ENCODE measurements around the gene ORC4.
A peak's percentile ranks its signal among the peaks of the same experiment; 100 is the strongest.

ORC4 gene

DNA sequence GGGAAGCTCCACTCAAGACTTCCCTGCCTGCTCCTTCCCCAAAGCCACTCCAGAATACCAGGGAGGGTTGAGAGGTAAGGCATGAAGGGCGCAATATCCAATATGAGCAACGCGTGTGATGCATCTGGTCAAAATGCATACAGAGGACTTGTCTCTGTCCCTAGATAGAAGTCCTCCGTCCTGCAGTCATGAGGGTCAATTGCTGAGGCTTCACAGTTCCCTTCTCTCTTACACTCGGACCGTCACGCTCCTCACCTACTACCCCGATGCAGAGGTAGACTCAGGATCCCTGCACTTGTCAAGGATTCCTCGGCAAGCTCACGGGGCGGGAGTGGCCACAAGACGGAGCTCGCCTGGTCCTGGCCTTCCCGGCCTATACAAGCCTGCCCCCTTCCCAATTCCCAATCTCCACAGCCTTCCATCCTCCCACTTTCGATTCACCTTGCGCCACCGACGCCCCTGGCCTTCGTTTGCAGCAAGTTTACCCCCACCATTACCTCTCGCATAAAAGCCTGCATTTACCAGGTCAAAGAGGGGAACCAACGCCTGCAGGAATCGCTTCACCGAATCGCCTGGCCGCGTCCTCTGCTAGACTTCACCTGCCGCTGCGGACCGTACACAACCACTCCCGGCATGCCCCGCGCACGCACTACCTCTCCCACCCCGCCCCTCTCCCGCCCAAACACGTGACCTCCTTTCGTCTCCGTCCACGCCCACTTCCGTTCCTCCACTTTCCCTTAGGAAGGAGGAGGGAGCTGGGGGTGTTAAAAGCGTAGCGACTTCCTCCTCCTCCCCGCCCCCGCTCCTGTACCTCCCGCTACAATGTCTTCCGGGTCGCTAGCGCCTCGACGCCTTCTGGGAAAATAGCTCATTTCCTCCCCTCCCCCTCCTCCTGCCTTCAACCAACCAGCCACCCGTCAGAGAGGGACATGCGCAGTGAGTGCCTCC lies at the start of gene ORC4:
Gene ORC4, minus strand, starts transcription at position 627 of the 948 bp plus-strand sequence. CDS start 44,779 bp downstream, outside the sequence.
- peak; percentile 99 for DNase-seq (ENCODE audit: low read depth)
- H3K4me3 ChIP-seq (ENCODE audit: low read depth, low read length) = peak within 1 kb of the TSS; percentile 70

GRCh38 chr2:148067801-148068200 lies 47.3 kb upstream of the ORC4 start:
- DNase-seq (ENCODE audit: low read depth) = no peak
- no peak overlapping the region for H3K4me3 ChIP-seq (ENCODE audit: low read depth, low read length)

DNA sequence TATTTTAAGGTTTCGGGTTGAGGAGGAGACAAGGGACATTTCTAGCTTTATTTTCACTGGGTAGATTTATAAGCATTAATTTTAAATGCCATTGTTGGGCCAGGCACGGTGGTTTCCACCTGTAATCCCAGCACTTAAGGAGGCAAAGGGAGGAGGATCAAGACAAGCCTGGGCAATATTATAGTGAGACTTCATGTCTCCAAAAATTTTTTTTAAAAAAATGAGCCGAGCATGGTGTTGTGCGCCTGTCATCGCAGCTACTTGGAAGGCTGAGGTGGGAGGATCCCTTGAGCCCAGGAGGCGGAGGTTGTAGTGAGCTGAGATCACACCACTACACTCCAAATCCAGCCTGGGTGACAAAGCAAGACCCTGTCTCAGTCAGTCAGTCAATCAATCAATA lies 45.4 kb upstream of the ORC4 start:
- no peak for DNase-seq (ENCODE audit: low read depth)
- H3K4me3 ChIP-seq (ENCODE audit: low read depth, low read length) = no peak overlapping the region

DNA sequence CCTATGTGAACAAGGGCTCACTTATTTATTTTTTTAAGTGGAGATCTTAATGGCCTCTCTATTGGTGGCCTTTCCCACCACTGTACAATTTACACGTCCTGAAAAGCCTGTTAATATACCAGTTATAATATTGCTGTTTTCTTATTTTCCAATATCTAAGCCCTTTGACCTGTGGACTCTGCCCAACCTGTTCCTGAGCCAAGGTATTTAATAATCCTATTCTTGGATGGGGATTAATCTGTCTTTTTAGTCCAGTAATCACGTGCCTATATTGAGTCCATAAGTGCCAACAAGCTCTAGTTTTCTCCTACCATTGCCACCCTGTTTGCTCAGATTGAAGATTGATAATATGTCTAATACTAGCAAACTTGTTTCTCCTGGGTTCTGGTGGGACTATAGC lies 43.1 kb upstream of the ORC4 start:
- no peak for DNase-seq (ENCODE audit: low read depth)
- H3K4me3 ChIP-seq (ENCODE audit: low read depth, low read length) = no peak overlapping the region

DNA sequence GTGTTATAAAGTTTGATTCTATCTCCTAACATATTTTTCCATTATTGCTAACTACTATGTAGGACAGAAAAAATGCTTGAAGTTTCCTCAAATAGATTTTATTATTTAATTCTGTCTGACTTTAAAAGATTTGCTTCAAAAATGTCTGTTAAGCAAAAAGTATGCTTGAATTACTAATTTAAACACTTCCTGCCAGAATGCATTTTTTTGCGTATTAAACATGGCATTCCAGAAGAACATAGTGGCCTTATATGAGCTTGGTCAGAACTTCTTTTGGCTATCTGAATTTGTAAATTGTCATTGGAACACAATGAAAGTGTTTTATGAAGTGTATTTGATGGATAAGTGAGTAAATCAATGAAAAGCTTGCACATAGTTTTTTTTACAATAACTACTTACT lies 38.1 kb upstream of the ORC4 start:
- H3K4me3 ChIP-seq (ENCODE audit: low read depth, low read length) = no peak overlapping the region
- no peak for DNase-seq (ENCODE audit: low read depth)

DNA sequence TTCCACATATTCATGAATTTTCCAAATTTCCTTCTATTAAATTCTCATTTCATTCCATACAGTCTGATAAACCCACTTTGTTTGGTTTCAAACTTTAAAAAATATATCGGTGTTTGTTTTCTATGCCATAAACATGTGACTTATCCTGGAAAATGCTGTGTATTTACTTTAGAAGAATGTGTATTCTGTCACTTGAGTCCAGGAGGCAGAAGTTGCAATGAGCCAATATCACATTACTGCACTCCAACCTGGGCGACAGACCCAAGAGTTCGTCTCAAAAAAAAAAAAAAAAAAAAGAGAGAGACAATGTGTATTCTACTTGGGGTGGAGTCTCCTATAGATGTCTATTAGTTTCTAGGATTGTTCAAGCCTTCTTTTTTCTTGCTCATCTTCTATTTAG lies 32.1 kb upstream of the ORC4 start:
- no peak overlapping the region for H3K4me3 ChIP-seq (ENCODE audit: low read depth, low read length)
- DNase-seq (ENCODE audit: low read depth) = no peak

DNA sequence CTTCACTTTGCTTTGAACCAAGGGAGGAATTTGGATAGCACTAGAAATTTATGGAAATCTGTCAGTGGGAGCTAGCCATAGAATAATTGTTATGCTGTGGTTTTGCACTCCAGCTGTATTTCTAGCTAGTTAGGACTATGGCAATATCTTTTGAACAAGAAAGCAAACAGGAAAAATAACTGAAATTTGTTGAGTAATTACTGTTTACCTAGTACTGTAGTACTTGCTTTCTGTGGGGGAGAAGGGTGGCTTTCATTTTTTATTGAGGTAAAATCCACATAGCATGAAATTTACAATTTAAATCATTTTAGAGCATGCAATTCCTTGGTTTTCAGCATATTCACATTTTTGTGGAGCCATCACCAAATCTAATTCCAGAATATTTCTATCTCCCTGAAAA lies 28.7 kb upstream of the ORC4 start:
- no peak for DNase-seq (ENCODE audit: low read depth)
- H3K4me3 ChIP-seq (ENCODE audit: low read depth, low read length) = no peak overlapping the region

GRCh38 chr2:148048475-148049221 lies 28.1 kb upstream of the ORC4 start:
- DNase-seq (ENCODE audit: low read depth) = no peak
- H3K4me3 ChIP-seq (ENCODE audit: low read depth, low read length) = no peak overlapping the region

DNA sequence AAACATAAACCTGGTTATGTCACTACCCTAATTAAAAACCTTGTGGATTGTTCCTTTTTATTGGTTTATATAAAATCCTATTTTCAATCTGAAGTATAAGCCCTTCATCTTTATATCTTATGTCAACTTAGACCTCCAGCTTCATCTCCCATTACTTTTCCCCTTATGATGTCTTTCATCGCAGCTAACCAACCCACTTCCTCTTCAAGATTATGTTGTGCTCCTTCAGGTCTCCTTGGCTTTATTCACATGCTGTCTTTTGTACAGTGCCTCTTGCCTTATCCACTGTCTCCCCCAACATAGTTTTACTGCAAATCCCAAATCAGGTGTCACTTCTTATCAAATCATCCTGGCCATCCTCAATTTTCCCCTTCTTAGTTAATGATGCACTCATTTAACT lies 26.3 kb upstream of the ORC4 start:
- no peak for DNase-seq (ENCODE audit: low read depth)
- no peak overlapping the region for H3K4me3 ChIP-seq (ENCODE audit: low read depth, low read length)

GRCh38 chr2:148044322-148044721 lies 23.8 kb upstream of the ORC4 start:
- H3K4me3 ChIP-seq (ENCODE audit: low read depth, low read length) = no peak overlapping the region
- no peak for DNase-seq (ENCODE audit: low read depth)

- DNase-seq (ENCODE audit: low read depth) = no peak
- no peak overlapping the region for H3K4me3 ChIP-seq (ENCODE audit: low read depth, low read length)
Observed at GRCh38 chr2:148042219-148042618, 21.7 kb upstream of the ORC4 start.

DNA sequence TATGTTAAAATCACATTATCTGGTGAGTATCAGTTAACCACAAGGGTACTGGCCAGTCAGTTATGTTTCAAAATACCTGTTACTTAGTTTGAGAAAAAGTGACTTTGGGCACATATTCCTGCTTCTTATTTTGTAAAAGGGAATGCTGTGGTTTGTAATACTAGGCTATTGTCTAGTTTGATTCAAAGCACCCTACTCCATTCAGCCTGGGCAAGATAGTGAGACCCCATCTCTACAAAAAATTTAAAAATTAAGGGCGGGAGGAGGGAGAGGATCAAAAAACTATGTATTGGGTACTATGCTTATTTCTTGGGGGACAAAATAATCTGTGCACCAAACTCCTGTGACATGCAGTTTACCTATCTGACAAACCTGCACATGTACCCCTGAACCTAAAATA lies 19.2 kb upstream of the ORC4 start:
- no peak overlapping the region for H3K4me3 ChIP-seq (ENCODE audit: low read depth, low read length)
- no peak for DNase-seq (ENCODE audit: low read depth)

- DNase-seq (ENCODE audit: low read depth) = no peak
- H3K4me3 ChIP-seq (ENCODE audit: low read depth, low read length) = no peak overlapping the region
Observed at GRCh38 chr2:148032215-148032614, 11.7 kb upstream of the ORC4 start.

- no peak overlapping the region for H3K4me3 ChIP-seq (ENCODE audit: low read depth, low read length)
- no peak for DNase-seq (ENCODE audit: low read depth)
Observed at GRCh38 chr2:148031152-148031551, 10.6 kb upstream of the ORC4 start.

DNA sequence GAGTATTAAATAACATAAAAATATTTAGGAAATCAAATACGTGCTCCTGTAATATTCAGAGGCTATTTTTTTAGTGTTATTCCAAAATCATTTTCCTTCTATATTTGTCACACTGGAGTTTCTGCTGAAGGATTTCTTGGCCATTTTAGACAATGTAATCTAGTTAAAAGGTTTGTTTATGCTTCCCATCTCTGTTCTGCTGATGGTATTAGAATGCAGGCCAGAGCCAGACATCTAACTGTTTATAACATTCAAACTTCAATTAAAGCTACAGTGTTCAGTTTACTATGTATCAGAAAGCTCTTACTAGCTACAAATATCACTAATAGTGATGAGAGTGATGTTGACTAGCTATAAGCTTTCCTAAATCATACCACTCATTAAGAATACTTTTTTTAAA lies 8.2 kb upstream of the ORC4 start:
- no peak overlapping the region for H3K4me3 ChIP-seq (ENCODE audit: low read depth, low read length)
- no peak for DNase-seq (ENCODE audit: low read depth)

DNA sequence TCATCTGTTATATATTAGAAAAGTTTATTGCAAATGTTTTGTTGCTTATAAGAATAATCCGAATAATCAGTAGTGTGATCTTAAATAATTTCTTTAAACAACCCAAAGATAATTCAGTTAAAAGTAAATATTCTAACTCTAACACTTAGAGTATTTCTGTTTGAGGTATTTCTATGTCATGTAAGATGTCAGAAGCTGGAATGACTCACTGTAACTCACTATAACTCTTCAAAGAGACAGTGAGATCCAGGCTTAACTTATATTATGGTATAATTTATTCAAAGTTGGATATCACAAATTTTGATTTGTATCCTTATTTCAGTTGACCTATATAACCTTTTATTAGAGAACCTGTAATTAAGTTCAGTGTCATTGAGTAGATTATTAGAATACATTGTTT lies 7.3 kb upstream of the ORC4 start:
- DNase-seq (ENCODE audit: low read depth) = no peak
- no peak overlapping the region for H3K4me3 ChIP-seq (ENCODE audit: low read depth, low read length)

DNA sequence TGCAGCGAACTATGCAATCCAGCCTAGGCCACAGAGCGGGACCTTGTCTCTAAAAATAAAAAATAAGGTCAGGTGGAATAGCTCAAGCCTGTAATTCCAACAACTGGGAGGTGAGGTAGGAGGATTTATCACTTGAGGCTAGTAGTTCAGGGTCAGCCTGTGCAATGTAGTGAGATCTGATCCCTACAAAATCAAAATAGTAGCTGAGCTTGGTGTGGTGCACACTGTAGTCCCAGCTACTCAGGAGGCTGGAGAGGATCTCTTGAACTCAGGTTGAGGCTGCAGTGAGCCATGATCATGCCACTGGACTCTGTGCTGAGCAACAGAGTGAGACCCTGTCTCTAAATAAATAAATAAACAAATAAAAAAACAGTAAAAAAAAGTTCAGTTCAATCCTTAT lies 6.0 kb upstream of the ORC4 start:
- no peak overlapping the region for H3K4me3 ChIP-seq (ENCODE audit: low read depth, low read length)
- no peak for DNase-seq (ENCODE audit: low read depth)

- no peak overlapping the region for H3K4me3 ChIP-seq (ENCODE audit: low read depth, low read length)
- no peak for DNase-seq (ENCODE audit: low read depth)
Observed at GRCh38 chr2:148023861-148024260, 3.3 kb upstream of the ORC4 start.

DNA sequence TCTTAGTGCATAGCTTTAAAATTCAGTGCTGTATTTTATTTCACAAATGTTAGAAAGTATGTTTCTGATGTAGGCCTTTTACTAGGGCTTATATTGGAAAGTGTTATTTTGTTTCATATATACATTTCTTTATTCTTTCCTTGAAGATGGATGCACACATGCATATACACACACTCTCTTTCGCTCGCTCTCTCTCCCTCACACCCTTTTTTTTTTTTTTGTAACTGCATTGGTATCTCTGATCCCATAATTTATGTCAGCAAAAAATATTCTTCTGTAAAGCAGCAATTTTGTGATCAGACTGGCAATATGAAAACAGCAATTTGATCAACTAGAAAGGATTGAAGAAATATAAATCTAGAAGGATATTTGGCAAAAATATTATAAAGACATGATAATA lies 2.3 kb upstream of the ORC4 start:
- peak overlapping the region; percentile 70 for H3K4me3 ChIP-seq (ENCODE audit: low read depth, low read length)
- no peak for DNase-seq (ENCODE audit: low read depth)

DNA sequence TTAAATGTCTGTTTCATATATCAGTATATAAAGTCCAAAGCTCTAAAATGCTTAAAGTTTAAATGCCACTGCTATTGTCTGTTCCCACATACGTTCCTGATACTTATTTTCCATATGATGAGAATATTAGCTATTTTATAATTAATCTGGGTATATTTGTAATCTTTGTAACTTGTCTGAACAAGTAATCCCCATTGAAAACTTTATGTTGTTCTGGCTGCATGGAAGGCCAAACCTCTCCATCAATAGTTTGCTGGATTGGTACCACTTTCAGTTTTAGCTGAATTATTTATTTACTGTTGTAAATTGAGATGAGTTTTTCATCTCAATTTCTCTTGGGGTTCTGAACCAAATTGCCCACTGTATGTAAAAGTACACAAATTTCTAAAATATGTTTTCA lies 1.8 kb upstream of the ORC4 start:
- no peak for DNase-seq (ENCODE audit: low read depth)
- H3K4me3 ChIP-seq (ENCODE audit: low read depth, low read length) = peak overlapping the region; percentile 70

DNA sequence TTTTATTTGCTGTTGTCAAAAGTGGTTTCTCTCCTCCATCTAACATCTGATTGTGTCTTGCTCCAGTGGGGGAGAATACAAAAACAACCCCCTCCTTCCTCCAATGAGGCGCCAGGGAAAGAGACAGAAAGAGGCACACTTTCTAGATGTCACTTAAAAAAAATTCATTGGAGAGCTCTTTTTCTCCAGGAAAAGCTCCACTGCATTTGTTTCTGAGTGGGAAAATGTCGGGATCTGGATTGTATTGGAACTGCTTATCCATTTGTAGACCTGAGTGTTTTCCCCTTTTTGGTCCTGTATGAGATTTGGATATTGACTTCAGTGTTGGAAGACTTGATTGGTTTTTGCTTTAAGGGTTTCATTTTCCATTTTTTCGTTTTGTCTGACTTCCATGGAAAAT lies 1.3 kb upstream of the ORC4 start:
- peak overlapping the region; percentile 70 for H3K4me3 ChIP-seq (ENCODE audit: low read depth, low read length)
- no peak for DNase-seq (ENCODE audit: low read depth)
